ENCODE results near the gene DYNC2H1.

DNA sequence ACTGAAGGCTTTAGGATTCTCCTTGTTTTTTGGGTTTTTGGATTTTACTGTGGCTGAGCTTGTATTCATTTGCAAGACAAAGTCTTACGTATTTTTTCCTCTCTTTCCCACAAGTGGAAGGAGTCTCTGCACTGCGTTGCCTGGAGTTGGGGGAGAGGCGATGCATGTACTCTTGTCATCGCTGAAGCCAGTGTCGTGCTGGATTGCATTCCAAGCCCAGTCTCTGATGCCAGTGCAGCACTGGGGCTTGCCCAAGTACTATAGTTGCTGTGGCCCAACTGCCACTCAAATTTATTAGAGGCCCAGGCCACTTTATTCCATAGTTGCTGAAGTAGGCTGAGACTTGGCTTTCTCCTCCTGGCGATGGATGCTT lies 230.2 kb downstream of the DYNC2H1 start:
- TF ChIP-seq, protein P1, sequence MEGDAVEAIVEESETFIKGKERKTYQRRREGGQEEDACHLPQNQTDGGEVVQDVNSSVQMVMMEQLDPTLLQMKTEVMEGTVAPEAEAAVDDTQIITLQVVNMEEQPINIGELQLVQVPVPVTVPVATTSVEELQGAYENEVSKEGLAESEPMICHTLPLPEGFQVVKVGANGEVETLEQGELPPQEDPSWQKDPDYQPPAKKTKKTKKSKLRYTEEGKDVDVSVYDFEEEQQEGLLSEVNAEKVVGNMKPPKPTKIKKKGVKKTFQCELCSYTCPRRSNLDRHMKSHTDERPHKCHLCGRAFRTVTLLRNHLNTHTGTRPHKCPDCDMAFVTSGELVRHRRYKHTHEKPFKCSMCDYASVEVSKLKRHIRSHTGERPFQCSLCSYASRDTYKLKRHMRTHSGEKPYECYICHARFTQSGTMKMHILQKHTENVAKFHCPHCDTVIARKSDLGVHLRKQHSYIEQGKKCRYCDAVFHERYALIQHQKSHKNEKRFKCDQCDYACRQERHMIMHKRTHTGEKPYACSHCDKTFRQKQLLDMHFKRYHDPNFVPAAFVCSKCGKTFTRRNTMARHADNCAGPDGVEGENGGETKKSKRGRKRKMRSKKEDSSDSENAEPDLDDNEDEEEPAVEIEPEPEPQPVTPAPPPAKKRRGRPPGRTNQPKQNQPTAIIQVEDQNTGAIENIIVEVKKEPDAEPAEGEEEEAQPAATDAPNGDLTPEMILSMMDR (conservative IDR thresholded peaks at IDR 0.05; ENCODE audit: low read depth, low read length), result no peak
- TF ChIP-seq EZH2 (IDR thresholded peaks at IDR 0.05; ENCODE audit: borderline replicate concordance, low read depth, low read length, poor library complexity, severe bottlenecking), result no peak

Data from A673 (cell line).